IMR-90 (cell line): ENCODE results near the gene MARVELD2.

ENCODE experiments used
- BHLHE40 ChIP-seq: fragments of 150-350 bp; IDR thresholded peaks from 2 replicates; pipeline ENCODE4 v1.6.1; 2016; ENCODE audit warnings: mild to moderate bottlenecking, low read depth, low read length
- CEBPB ChIP-seq: IDR thresholded peaks from 2 replicates; pipeline ENCODE4 v1.6.1; 2012; ENCODE audit warnings: low read depth, low read length, improper control_type of control experiment
- CHD1 ChIP-seq: IDR thresholded peaks from 2 replicates; pipeline ENCODE4 v1.6.1; 2012; ENCODE audit warnings: low read depth, low read length, improper control_type of control experiment
- CTCF ChIP-seq: conservative IDR thresholded peaks from 2 replicates; pipeline ENCODE4 v1.5.1; 2012; ENCODE audit warnings: mild to moderate bottlenecking, low read depth, low read length, improper control_type of control experiment
- ELK1 ChIP-seq: fragments of 150-350 bp; IDR thresholded peaks from 2 replicates; pipeline ENCODE4 v1.6.1; 2016; ENCODE audit warnings: low read depth, mild to moderate bottlenecking, low read length, moderate library complexity, borderline replicate concordance
- FOS ChIP-seq: fragments of 150-350 bp; IDR thresholded peaks from 2 replicates; pipeline ENCODE4 v1.6.1; 2016; ENCODE audit warnings: low read depth, low read length
- MAFK ChIP-seq: IDR thresholded peaks from 2 replicates; pipeline ENCODE4 v1.6.1; 2012; ENCODE audit warnings: low read depth, low read length, improper control_type of control experiment
- MAZ ChIP-seq: IDR thresholded peaks from 2 replicates; pipeline ENCODE4 v1.6.1; 2012; ENCODE audit warnings: low read depth, mild to moderate bottlenecking, low read length, improper control_type of control experiment, moderate library complexity, borderline replicate concordance
- MXI1 ChIP-seq: IDR thresholded peaks from 2 replicates; pipeline ENCODE4 v1.6.1; 2012; ENCODE audit warnings: low read depth, mild to moderate bottlenecking, low read length, moderate library complexity, borderline replicate concordance
- NFE2L2 ChIP-seq: fragments of 150-350 bp; IDR thresholded peaks from 2 replicates; pipeline ENCODE4 v1.6.1; 2016; ENCODE audit warnings: low read depth, mild to moderate bottlenecking, low read length
- POLR2A ChIP-seq: IDR thresholded peaks from 2 replicates; pipeline ENCODE4 v1.6.1; 2012; ENCODE audit warnings: mild to moderate bottlenecking, low read depth, low read length
- RAD21 ChIP-seq: IDR thresholded peaks from 2 replicates; pipeline ENCODE4 v1.6.1; 2012; ENCODE audit warnings: low read length, improper control_type of control experiment
- RFX5 ChIP-seq: IDR thresholded peaks from 2 replicates; pipeline ENCODE4 v1.8.0; 2012; ENCODE audit warnings: low read depth, mild to moderate bottlenecking, low read length, moderate library complexity
- USF2 ChIP-seq: fragments of 150-350 bp; IDR thresholded peaks from 2 replicates; pipeline ENCODE4 v1.6.1; 2017; ENCODE audit warnings: mild to moderate bottlenecking, antibody characterized with exemption, low read length, low read depth

GRCh38 chr5:69432412-69433206, 17.7 kb downstream of the MARVELD2 start:
- no peak for TF ChIP-seq POLR2A
- TF ChIP-seq FOS = no peak
- no peak for TF ChIP-seq NFE2L2
- TF ChIP-seq ELK1 = no peak
- TF ChIP-seq CTCF = no peak
- no peak for TF ChIP-seq CEBPB
- no peak for TF ChIP-seq RFX5
- TF ChIP-seq MAZ = no peak
- no peak for TF ChIP-seq BHLHE40
- no peak for TF ChIP-seq USF2
- no peak for TF ChIP-seq CHD1
- no peak for TF ChIP-seq MXI1
- no peak for TF ChIP-seq RAD21
- no peak for TF ChIP-seq MAFK
